ENCODE results near the gene DPP9. TPM values are rescaled to one million over a fixed set of nuclear protein-coding genes. Genes with fewer than 3 reads are reported as not detected.

The DPP9 gene
- total RNA-seq, 2 donors from 2014 or later, result 36.8 to 48.8 TPM

DNA sequence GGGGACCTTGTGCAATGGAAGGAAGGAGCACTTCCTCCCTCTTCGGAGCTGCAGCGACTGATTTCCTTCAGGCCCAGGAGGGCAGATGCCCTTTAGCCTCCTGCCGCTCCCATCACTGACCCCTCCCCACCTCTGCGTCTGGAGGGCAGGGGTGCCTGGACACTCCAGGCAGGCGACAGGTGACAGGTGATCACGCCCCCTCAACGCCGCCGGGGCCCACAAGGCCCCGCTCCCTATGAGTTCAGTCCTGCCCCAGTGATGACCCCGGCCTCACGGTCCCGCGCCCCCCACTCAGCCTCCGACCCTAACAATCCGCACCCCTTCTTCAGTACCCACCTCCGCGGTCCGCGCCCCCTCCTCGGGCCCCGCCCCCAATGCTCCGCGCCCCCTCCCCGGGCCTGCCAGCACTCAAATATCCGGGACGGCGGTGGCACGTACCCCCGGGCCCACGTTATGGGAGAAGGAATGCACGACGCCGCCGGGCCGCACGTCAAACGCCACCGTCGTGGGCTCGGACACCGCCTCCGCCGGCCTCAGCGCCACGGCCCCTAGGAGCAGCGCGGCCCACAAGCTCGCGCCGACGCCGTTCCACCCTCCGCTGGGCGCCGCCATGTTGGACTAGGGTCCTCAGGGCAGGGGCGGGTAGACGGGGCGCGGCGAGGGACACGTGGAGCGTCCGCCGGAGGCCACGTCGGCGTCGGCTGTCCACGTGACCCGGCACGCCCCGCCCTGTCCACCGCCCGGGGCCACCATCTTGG, 53.7 kb downstream of the DPP9 start, which contains the start of gene MYDGF:
MYDGF (minus strand) TSS at position 620 of the 758 bp plus-strand sequence; CDS start at position 612, 8 bp downstream.
- H3K9me3 ChIP-seq (ENCODE audit: control insufficient read depth, low read length), result no peaks in the 10 kb centered on the region
- H3K4me3 ChIP-seq (ENCODE audit: low read length), result peak within 1 kb of the TSS; percentile 82
- DNase-seq, result peak; percentile 97
- H3K4me1 Mint-ChIP-seq, result peaks cover 18% of the 10 kb centered on the region
- peak within 1 kb of the TSS; percentile 87 for H3K9ac ChIP-seq (ENCODE audit: extremely low read depth, low read length, poor library complexity, severe bottlenecking)
- H3K36me3 ChIP-seq (ENCODE audit: control insufficient read depth, insufficient read depth, low read length), result peaks cover 33% of the 10 kb centered on the region
- H3K27me3 ChIP-seq (ENCODE audit: control insufficient read depth, insufficient read depth, low read length, poor library complexity, severe bottlenecking), result no peaks in the 10 kb centered on the region
- H3K27ac Mint-ChIP-seq, result peak within 1 kb of the TSS; percentile 90
- no peaks in the 10 kb centered on the region for H3K9me3 Mint-ChIP-seq
- H3K27ac ChIP-seq (ENCODE audit: low read depth, low read length), result peak within 1 kb of the TSS; percentile 60
- TF ChIP-seq, protein P1, sequence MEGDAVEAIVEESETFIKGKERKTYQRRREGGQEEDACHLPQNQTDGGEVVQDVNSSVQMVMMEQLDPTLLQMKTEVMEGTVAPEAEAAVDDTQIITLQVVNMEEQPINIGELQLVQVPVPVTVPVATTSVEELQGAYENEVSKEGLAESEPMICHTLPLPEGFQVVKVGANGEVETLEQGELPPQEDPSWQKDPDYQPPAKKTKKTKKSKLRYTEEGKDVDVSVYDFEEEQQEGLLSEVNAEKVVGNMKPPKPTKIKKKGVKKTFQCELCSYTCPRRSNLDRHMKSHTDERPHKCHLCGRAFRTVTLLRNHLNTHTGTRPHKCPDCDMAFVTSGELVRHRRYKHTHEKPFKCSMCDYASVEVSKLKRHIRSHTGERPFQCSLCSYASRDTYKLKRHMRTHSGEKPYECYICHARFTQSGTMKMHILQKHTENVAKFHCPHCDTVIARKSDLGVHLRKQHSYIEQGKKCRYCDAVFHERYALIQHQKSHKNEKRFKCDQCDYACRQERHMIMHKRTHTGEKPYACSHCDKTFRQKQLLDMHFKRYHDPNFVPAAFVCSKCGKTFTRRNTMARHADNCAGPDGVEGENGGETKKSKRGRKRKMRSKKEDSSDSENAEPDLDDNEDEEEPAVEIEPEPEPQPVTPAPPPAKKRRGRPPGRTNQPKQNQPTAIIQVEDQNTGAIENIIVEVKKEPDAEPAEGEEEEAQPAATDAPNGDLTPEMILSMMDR (conservative IDR thresholded peaks at IDR 0.05), result no peak
- H3K4me3 Mint-ChIP-seq, result peak within 1 kb of the TSS; percentile 92
- H3K36me3 Mint-ChIP-seq (ENCODE audit: low read depth), result peaks cover 25% of the 10 kb centered on the region
- peaks cover 11% of the 10 kb centered on the region for H3K4me1 ChIP-seq (ENCODE audit: control insufficient read depth, insufficient read depth, low read length)
- WGBS, 2 experiments (ENCODE audit: insufficient coverage in 1 of 2, insufficient read length in 1 of 2), result 0% methylated on average over 3 to 75 of the region's 75 CpGs
- no peaks in the 10 kb centered on the region for H3K27me3 Mint-ChIP-seq (ENCODE audit: insufficient read depth)

DNA sequence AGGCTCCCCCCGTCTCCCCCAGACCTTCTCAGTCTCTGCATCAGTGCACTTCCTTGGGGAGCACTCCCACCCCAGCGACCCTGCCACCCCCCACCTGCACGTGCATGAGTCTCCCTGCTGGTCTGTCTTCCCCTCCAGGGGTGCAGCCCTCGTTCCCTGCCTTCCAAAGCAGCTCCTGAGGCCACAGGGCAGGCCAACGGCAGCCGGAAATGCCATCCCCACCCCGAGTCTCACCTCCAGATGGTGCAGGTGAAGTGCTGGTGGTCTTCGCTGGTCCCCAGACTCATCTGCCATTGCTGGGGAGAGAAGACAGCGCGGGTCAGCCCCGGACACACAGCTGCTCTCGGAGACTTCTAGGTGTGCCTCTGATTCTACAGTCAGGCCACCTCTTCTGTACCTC, 59.0 kb downstream of the DPP9 start:
- Mint-ChIP-seq H3K27ac (no peak overlapping the region), H3K4me3 (no peak overlapping the region), H3K4me1 (peaks cover 7% of the 10 kb centered on the region), H3K27me3 (ENCODE audit: insufficient read depth) (no peaks in the 10 kb centered on the region), H3K36me3 (ENCODE audit: low read depth) (peaks cover 47% of the 10 kb centered on the region), H3K9me3 (no peaks in the 10 kb centered on the region)
- Histone ChIP-seq H3K27ac (ENCODE audit: low read depth, low read length) (no peak overlapping the region), H3K9ac (ENCODE audit: extremely low read depth, low read length, poor library complexity, severe bottlenecking) (no peak overlapping the region), H3K27me3 (ENCODE audit: control insufficient read depth, insufficient read depth, low read length, poor library complexity, severe bottlenecking) (no peaks in the 10 kb centered on the region), H3K36me3 (ENCODE audit: control insufficient read depth, insufficient read depth, low read length) (peaks cover 54% of the 10 kb centered on the region), H3K9me3 (ENCODE audit: control insufficient read depth, low read length) (no peaks in the 10 kb centered on the region), H3K4me1 (ENCODE audit: control insufficient read depth, insufficient read depth, low read length) (no peaks in the 10 kb centered on the region), H3K4me3 (ENCODE audit: low read length) (no peak overlapping the region)
- no peak for DNase-seq
- TF ChIP-seq, protein P1 (conservative IDR thresholded peaks at IDR 0.05), result no peak
- 93 to 96% methylated on average over 5 to 12 of the region's 12 CpGs for WGBS, 2 experiments (ENCODE audit: insufficient coverage in 1 of 2, insufficient read length in 1 of 2)

DNA sequence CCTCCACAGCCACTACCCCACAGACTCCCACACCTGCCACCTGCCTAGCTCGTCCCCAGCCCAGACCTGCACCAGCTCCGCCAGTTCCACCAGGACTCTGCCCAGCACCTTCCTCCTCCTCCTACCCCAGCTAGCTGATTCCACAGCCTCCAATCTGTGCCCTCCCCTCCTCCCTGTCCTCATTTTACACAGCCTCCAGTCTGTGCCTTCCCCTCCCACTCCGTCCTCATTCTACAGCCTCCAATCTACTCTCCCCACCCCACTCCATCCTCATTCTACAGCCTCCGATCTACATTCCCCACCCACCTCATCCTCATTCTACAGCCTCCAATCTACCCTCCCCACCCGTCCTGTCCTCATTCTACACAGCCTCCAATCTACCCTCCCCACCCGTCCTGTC, 60.8 kb downstream of the DPP9 start:
- H3K9ac ChIP-seq (ENCODE audit: extremely low read depth, low read length, poor library complexity, severe bottlenecking), result no peak overlapping the region
- no peaks in the 10 kb centered on the region for H3K9me3 ChIP-seq (ENCODE audit: control insufficient read depth, low read length)
- WGBS, 2 experiments (ENCODE audit: insufficient coverage in 1 of 2, insufficient read length in 1 of 2), result 75 to 94% methylated on average over 1 to 6 of the region's 6 CpGs

More for the DNA sequence above, 60.8 kb downstream of the DPP9 start:
- Mint-ChIP-seq H3K4me3 (no peak overlapping the region), H3K27me3 (ENCODE audit: insufficient read depth) (no peaks in the 10 kb centered on the region), H3K36me3 (ENCODE audit: low read depth) (peaks cover 48% of the 10 kb centered on the region), H3K9me3 (no peaks in the 10 kb centered on the region), H3K4me1 (no peaks in the 10 kb centered on the region), H3K27ac (no peak overlapping the region)
- Histone ChIP-seq H3K27me3 (ENCODE audit: control insufficient read depth, insufficient read depth, low read length, poor library complexity, severe bottlenecking) (no peaks in the 10 kb centered on the region), H3K27ac (ENCODE audit: low read depth, low read length) (no peak overlapping the region), H3K36me3 (ENCODE audit: control insufficient read depth, insufficient read depth, low read length) (peaks cover 57% of the 10 kb centered on the region), H3K4me1 (ENCODE audit: control insufficient read depth, insufficient read depth, low read length) (no peaks in the 10 kb centered on the region), H3K4me3 (ENCODE audit: low read length) (no peak overlapping the region)
- DNase-seq, result no peak
- TF ChIP-seq, protein P1 (conservative IDR thresholded peaks at IDR 0.05), result no peak
